ENCODE data around the gene UBA52.
"Not testable (repeated sequence)": the region's sequence is repeated elsewhere in the genome, so short reads cannot be mapped to it uniquely, and the experiment has no call there.

Gene UBA52

DNA sequence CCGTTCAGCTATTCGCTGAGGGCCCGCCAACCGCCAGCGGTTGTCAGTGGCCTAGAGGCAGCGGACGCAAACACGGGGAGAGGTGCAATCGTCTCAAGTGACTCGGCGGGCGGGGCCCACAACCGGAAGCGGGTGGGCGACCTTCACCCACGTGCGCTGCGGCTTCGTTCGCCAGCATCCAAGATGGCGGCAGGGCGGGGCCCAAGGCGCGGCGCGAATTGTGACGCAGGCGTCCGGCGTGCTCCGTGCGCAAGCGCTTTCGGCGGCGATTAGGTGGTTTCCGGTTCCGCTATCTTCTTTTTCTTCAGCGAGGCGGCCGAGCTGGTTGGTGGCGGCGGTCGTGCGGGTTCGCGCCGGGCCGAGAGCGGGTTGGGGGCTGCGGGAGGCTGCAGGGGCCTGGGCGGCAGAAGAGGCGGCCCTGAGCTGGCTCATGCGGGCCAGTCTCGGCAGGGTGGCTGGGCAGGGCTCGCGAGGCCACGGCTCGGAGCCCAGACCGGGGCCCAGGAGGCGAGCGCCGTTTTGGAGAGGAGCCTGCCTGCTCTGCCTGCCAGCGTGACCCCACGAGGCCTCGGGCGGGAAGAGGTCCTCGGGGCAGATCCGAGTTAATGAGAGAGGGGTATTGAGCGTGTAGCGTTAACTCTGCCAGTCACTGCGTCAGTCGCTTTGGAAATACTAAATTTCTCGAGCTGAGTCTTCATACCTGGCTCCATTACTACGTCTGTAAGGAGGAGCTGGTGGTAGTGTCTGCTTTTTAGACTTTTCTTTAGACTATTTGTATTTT is at the start of gene UBA52:
TSS of gene UBA52 (plus strand) at position 294 of the 781 bp plus-strand sequence. CDS start 1,444 bp downstream, outside the sequence.
- peak; percentile 98 for DNase-seq

DNA sequence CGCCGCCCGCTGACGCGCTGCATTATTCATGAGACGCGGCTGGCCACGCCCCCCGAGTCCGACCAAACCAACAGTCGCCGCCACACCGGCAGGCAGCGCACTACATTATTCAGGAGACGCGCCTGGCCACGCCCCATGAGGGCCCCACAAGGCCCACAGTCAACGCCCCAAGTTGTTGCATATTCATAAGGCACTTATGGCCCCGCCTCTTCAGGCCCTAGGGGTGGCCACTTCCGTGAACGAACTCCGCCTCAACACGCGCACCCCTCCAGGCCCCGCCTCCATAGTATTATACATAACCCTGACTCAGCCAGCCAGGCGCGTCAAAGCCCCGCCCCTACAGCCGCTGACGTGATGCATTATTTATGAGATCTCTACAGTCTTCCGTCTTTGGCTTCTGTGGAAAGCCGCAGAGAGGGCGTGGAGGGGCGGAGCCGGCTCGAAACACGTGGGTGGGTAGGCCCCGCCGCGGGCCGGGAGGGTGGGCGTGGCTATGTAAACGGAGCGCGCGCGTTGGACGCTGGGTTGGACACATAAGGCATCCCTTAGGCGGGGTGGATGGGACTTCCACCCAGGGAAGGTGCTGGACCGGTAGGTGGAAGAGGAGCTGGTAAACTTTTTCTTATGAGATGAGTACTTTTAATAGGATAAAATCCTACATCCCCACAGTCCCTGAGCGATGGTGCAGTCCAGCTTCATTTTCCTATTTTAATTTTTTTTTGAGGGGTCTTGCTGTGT is 49.4 kb upstream of the UBA52 start:
- DNase-seq: peak; percentile 100

DNA sequence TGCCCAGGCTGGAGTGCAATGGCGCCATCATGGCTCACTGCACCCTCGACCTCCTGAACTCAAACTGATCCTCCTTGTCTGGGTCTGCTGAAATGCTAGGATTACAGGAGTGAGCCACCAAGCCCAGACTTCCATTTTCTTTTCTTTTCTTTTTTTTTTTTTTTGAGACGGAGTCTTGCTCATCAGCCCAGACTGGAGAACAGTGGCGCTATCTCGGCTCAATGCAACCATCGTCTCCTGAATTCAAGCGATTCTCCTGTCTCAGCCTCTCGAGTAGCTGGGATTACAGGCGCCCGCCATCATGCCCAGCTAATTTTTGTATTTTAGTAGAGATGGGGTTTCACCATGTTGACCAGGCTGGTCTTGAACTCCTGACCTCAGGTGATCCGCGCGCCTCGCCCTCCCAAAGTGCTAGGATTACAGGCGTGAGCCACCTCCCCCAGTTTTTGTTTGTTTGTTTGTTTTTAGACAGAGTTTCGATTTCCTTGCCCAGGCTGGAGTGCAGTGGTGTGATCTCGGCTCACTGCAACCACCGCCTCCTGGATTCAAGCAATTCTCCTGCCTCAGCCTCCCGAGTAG is 48.7 kb upstream of the UBA52 start:
- DNase-seq: not testable (repeated sequence)

GRCh38 chr19:18523841-18524240 is 47.8 kb upstream of the UBA52 start:
- DNase-seq: no peak

- no peak for DNase-seq
Observed at GRCh38 chr19:18526316-18526715, 45.3 kb upstream of the UBA52 start.

DNA sequence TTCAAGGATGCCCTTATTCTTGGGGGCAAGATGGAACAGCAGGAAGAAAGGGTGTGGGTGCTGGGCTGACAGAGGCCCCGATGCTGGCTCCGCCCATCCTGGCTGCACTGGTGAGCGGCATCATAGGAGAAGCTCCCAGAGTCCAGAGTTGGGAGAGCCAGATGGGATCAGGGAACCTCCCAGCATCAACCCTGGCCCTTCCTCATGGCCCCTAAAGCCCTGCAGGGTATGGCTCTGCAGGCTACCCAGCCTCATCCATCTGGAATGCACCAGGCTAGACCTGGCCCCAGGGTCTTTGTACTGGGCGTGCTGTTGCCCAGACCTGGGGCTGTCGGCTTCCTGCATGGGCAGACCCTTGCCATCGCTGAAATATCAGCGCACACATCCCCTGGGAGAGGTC is 41.9 kb upstream of the UBA52 start:
- DNase-seq: no peak

DNA sequence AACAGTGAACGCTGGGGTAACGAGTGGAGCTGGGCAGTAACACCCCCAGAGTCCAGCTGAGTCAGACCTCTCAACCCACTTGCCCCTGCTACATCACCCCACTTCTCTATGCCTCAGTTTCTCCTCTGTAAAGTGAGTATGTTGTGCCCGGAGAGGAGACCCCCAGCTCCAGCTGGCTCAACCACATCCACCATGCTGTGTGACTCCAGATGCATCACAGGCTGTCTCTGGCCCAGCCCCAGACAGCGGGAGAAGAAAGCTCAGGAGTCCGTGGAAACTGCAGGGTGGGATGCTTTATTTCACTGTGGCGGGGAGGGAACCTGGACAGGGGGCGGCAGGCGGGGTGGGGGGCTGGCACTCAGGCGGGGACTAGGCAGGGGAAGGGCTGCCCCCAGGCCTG is 40.2 kb upstream of the UBA52 start:
- no peak for DNase-seq

DNA sequence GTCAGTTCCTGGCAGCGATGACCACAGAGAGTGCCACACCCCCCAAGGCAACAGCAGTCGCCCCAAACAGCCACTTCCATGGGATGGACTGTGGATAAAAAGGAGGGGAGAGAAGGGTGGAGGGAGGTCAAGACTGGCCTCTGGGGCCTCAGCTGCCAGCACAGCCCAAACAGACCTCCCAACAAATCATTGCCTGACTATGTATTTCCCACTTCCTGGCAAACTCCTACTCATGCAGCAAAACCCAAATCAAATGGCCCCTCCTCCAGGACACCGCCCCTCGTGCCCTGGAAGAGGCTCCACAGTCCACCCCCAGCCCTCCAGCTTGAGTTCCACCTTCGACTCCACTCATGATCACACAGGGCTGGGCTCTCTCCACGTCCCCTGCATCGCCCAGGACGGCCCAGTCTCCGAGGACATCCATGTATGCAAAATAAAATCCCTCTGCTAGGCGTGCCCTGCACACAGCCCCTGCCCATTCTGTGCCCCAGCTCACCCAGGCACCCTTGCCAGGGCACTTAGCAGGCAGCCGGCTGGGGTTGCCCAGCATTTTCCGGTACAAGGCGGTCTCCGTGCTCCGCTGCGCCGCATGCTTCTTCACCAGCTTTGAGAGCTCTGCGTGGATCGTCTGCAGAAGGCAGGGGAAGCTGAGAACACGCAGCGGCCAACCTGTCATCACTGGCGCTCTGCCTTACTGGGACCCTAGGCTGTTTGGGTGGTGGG is 39.3 kb upstream of the UBA52 start:
- no peak for DNase-seq

DNA sequence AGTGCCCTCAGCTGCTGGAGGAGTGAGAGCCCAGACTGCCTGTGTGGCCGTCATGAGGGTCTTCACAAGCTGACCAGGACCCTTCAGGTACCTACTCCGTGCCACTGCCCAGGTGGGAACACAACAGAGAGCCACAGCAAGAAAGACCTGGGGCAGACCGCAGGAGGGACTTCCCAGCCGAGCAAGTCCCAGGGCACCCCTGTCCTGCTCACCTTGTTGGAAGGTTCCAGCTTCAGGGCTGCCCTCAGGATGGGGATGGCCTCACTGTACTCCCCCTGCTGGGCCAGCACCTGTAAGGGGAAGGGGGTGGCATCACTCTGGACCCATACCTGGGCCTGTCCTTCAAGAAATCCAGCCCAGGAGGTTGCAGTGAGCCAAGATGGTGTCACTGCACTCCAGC is 38.6 kb upstream of the UBA52 start:
- DNase-seq: no peak

DNA sequence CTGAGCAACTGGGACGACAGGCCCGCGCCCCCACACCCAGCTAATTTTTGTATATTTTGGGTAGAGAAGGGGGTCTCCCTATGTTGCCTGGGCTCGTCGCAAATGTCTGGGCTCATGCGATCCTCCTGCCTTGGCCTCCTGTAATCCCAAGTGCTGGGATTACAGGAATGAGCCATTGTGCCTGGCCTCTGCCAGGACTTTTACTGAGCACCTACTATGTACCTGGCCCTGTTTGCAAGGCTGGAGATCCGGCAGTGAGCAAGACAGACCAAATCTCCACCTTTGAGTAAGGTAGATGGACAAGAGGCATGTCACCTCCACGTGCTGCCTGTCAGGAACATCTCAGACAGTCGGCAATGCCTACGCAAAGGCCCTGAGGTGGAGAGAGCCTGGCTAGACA is 35.2 kb upstream of the UBA52 start:
- DNase-seq: no peak

- DNase-seq: no peak
Observed at GRCh38 chr19:18537431-18537830, 34.2 kb upstream of the UBA52 start.

DNA sequence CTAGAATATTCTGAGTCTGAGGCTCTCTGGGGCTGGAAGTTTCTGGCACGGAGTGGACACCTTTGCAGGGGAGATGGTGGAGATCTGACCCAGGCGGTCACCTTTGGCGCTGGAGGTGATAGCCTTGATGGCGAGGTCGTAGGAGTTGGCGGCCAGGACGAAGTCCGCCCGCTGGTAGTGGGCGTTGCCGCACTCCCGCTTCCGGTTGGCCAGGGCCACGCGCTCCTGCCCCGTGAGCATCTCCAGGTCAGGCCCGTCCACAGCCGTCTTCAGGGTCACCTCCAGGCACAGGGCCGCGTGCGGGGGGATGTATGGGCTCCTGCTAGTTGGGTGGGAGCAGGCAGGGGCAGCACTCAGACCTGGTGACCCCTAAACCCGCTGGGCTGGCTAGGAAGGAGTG is 33.5 kb upstream of the UBA52 start:
- no peak for DNase-seq

DNA sequence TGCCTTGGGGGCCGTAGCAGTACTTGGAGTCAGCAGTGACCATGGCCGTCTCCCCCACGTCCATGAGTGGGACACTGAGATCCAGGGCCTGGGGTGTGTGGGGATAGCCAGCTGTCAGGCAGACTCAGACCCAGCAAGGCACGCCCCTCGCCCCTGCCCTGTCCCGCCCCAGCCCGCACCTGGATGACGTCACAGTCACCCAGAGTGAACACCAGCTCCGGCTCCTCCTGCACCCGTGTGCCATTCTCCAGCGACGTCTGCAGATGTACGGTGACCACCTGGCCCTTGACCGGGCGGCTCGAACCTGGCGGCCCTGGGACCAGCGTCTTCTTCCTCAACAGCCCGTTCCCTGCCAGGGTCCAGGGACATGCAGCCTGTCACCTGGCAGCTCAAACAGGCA is 32.3 kb upstream of the UBA52 start:
- no peak for DNase-seq

DNA sequence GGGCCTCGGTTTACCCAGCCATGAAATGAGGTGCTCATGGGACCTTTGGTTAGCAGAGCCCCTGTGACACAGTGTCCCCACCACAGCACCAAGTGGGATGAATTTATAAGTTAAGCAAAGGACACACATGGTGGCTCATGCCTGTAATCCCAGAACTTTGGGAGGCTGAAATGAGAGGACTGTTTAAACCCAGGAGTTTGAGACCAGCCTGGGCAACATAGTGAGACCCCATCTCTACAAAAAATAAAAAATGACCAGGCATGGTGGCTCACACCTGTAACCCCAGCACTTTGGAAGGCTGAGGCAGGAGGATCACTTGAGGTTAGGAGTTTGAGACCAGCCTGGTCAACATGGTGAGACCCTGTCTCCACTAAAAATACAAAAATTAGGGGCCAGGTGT is 31.5 kb upstream of the UBA52 start:
- not testable (repeated sequence) for DNase-seq

DNA sequence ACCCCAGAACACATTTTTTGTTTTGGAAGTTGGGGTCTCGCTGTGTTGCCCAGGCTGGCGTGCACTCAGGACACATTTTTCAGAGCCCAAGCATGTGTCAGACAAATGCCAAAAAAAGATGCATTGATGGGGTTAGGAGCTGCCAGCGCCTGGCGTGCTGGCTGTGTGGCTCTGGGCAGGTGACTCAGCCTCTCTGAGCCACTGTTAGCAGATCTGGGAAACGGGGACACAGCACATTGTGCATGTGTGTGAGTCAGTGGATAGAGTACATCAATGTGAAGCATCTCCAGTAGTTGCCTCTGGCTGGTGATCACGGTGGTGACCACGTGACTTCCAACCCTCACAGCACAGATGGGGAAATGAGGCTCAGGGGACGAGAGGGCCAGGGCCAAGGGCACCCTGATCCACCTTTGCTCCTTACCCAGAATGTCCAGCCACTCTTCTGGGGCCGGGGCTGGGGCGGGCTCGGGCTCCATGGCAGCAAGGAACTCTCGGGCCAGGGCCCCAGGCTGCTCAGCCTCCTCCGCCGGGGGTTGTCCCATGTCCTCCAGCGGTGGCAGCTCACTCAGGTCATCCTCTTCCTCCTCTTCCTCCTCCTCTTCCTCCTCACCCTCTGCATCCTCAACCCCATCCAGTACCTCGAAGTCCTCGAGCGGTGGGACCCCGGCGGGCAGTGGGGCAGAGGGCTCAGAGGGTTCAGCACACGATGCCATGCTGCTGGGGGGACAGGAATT is 30.2 kb upstream of the UBA52 start:
- DNase-seq: no peak

DNA sequence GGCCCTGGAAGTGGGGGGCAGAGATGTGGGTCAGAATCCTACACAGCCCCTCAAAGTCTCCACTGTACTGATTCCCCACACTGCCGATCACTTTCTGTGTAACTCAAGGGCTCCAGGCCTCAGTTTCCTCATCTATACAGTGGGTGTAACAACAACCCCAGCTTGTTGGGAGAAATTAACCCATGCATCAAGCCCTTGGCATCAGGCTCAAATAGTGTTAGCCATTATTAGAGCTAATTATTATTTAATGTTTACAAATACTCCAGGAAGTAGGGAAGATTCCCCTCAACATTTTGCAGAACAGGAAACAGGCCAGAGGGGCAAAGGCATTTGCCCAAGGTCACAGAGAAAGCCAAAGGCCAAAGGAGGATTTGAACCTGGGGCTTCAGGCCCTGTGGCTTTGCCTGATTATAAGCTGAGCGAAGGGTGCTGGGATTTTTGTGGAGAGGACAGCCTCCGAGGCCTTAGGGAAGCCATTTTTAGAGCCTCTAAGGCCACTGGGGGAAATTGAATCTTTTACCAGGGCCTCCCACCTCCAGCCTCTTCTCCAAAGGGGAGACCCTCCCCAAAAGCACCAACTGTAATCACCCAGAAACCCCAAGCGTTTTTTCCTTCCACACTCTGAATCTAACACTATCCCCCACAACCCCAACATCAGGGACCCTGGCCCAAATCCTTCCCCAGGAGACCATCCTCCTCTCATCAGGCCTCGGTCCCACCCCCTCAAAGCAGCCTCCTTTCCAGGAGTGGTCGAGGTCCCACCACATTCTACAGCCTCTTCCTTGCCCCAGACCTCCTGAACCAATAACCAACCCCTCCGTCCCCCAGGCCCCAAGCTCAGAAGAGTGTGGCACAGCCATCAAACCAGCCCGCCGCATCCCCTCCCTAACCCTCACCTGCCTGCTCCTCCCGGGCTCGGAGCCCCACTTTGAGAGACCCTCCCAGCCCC is 29.4 kb upstream of the UBA52 start:
- no peak for DNase-seq

DNA sequence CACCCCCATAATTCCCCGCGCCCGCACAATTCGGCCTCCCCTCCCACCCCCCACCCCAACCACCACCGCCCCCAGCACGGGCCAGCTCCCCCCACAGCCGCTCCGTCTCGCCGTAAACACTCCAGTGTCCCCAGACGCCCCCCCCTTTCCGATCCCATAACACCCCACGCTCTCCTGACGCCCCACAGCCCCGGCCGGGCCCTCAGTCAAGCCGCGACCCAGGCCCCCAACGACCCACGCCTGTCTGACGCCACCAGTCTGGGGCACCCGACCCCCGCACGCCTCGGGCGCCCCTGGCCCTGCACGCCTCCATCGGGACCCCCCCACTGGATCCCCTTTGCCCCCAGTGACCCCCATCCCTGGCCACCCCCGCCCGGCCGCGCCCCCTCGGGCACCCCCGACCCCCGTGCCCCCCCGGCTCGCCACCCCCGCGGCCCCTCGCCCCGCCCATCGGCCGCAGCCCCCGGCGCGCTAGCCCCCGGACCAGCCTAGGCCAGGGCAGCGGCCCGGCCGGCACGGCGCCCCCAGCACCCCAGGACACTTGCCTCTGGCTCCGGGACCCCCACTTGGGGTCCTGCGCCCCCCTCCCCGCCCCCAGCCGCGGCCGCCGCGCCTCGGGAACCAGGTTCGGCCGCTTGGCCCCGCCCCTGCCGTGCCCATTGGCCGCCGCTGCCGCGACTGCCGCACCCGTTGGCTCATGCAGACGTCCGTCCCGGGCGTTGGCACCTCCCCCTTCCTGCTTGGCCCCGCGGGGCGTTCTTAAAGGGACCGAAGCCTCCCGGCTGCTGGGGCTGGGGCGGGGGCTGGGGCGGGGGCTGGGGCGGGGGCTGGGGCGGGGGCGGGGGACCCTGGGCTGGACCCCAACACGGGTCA is 28.5 kb upstream of the UBA52 start, which contains the start of gene FKBP8:
TSS of gene FKBP8 (minus strand) at position 633 of the 873 bp plus-strand sequence. CDS start 1,603 bp downstream, outside the sequence.
- DNase-seq: peak; percentile 94

DNA sequence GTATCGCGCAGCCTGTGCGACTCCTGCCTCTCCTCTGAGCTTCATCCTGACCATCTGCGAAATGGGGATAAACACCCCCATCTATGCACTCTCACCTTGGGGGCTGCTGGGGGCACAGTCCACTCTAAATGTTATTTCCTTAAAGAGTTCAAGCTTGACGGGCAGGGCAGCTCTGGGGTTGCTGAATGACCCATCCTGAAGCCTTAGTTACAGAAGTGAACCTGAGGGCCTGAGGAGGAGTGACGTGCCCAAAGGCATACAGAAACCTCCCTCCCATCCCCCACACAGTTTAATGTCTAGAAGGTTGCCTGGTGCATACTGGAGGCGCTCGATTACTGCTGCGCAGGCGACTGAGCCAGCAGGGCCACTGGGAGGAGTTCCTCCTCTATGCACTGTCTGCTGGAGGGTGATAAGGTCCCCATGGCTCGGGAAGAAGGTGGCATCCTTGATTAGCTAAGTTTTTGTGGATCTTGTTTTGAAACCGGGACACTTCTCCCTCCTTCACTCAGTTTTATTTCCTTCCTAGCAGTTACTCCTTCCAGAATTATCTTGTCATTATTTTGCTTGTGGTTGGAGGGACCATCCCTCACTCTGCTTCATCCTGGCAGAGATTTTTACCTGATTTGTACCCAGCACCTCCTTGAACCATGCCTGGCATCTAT is 27.7 kb upstream of the UBA52 start:
- DNase-seq: no peak

- DNase-seq: no peak
Observed at GRCh38 chr19:18551631-18552030, 20.0 kb upstream of the UBA52 start.
